ENCODE results near the gene OSTN.
"Not testable (repeated sequence)": the region's sequence is repeated elsewhere in the genome, so short reads cannot be mapped to it uniquely, and the experiment has no call there.

DNA sequence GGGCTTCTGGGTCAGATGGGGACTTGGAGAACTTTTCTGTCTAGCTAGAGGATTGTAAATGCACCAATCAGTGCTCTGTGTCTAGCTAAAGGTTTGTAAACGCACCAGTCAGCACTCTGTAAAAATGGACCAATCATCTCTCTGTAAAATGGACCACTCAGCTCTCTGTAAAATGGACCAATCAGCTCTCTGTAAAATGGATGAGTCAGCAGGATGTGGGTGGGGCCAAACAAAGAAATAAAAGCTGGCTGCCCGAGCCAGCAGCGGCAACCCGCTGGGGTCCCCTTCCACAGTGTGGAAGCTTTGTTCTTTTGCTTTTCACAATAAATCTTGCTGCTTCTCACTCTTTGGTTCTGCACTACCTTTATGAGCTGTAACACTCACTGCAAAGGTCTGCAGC, 6.8 kb upstream of the OSTN start:
- TF ChIP-seq, protein P1, sequence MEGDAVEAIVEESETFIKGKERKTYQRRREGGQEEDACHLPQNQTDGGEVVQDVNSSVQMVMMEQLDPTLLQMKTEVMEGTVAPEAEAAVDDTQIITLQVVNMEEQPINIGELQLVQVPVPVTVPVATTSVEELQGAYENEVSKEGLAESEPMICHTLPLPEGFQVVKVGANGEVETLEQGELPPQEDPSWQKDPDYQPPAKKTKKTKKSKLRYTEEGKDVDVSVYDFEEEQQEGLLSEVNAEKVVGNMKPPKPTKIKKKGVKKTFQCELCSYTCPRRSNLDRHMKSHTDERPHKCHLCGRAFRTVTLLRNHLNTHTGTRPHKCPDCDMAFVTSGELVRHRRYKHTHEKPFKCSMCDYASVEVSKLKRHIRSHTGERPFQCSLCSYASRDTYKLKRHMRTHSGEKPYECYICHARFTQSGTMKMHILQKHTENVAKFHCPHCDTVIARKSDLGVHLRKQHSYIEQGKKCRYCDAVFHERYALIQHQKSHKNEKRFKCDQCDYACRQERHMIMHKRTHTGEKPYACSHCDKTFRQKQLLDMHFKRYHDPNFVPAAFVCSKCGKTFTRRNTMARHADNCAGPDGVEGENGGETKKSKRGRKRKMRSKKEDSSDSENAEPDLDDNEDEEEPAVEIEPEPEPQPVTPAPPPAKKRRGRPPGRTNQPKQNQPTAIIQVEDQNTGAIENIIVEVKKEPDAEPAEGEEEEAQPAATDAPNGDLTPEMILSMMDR (IDR thresholded peaks at IDR 0.05; ENCODE audit: insufficient read depth, low read length), result not testable (repeated sequence)
- not testable (repeated sequence) for TF ChIP-seq GABPA (IDR thresholded peaks at IDR 0.05; ENCODE audit: low read depth)

Measured in HL-60 (cell line).